ENCODE measurements around the gene ESYT1. TPM values are rescaled to one million over a fixed set of nuclear protein-coding genes. Genes with fewer than 3 reads are reported as not detected.

ESYT1 gene
- total and polyA plus RNA-seq, 2 donors (not counting 3 experiments of a cell fraction or from before 2014, with no cell fraction given) = 161 to 234 TPM

DNA sequence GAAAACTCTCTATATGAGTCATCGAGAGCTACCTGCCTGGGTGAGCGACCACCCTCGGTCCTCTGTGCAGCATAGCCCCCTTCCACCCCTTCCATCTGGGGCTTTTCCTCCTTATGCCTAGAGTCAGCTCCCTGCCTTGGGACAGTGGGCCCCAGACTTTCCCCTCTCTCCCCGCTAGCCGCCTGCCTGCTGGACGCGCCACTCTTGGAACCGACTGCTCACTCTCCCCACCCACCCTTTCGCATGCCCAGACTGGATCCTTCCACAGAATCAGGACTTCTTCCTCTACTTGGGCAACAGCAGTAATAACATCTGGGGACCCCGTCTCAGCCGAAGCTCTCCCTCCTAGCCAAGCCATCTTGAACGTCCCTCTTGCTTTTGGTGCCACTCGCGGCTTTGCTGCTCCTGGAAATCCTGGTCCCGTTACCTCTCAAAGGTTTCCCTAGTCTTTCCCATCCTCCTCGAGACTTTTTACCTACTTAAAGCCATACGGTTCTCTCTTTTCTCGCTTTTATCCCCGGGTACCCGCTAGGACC, 671 bp downstream of the ESYT1 start:
- H3K27ac ChIP-seq (ENCODE audit: insufficient read depth, low read depth, low read length) = peak overlapping the region; percentile 23
- peaks cover 28% of the 10 kb centered on the region for H3K4me1 ChIP-seq (ENCODE audit: control insufficient read depth, extremely low read depth, insufficient read depth, low read length)
- H3K9ac ChIP-seq (replicated peaks; ENCODE audit: extremely low read depth, insufficient read depth, low read length) = peak overlapping the region; percentile 66
- DNase-seq (ENCODE audit: low read depth, low spot score) (peak; percentile 44), FAIRE-seq (peak; percentile 67)
- H2AFZ ChIP-seq (ENCODE audit: low read depth, low read length) = peak overlapping the region; percentile 16
- no TSS peak for BruUV-seq (replicated peaks)
- peak overlapping the region; percentile 54 for H3K4me2 ChIP-seq (ENCODE audit: insufficient read depth, low read length)
- H3K36me3 ChIP-seq (ENCODE audit: control insufficient read depth in 2 of 2, extremely low read depth in 1 of 2, insufficient read depth in 2 of 2, low read length in 2 of 2) = peaks cover 9 to 28% of the 10 kb centered on the region in 2 experiments
- ChIA-PET POLR2A (interaction anchor here (0.6 to 2.6 kb wide), 9 partner anchors 10 to 206 kb away, joined by 3 to 38 read pairs (median 6); partner anchors contain the start of genes MYL6, PA2G4, RNF41 and ZC3H10), CTCF (interaction anchor here (0.9 to 3.1 kb wide), 14 partner anchors 8 to 390 kb away, joined by 3 to 40 read pairs (median 6); partner anchors contain the start of genes MYL6, MYL6B, RNF41 and SMARCC2)
- intact Hi-C loops (cut with micrococcal nuclease) = loop anchor here (1.0 kb wide), 1 partner anchor 24 kb away; the partner anchor contains the start of gene MYL6B
- H3K4me3 ChIP-seq (replicated peaks in 1 of 3; ENCODE audit: insufficient read depth in 1 of 3, low read depth in 1 of 3, low read length in 3 of 3) = peak overlapping the region; percentile 63 to 75 (median 68)
- H3K79me2 ChIP-seq (ENCODE audit: control insufficient read depth, insufficient read depth, low read length) = peaks cover 19% of the 10 kb centered on the region
- TF ChIP-seq, protein P1, sequence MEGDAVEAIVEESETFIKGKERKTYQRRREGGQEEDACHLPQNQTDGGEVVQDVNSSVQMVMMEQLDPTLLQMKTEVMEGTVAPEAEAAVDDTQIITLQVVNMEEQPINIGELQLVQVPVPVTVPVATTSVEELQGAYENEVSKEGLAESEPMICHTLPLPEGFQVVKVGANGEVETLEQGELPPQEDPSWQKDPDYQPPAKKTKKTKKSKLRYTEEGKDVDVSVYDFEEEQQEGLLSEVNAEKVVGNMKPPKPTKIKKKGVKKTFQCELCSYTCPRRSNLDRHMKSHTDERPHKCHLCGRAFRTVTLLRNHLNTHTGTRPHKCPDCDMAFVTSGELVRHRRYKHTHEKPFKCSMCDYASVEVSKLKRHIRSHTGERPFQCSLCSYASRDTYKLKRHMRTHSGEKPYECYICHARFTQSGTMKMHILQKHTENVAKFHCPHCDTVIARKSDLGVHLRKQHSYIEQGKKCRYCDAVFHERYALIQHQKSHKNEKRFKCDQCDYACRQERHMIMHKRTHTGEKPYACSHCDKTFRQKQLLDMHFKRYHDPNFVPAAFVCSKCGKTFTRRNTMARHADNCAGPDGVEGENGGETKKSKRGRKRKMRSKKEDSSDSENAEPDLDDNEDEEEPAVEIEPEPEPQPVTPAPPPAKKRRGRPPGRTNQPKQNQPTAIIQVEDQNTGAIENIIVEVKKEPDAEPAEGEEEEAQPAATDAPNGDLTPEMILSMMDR (IDR thresholded peaks at IDR 0.05; ENCODE audit: extremely low read depth in 1 of 2, insufficient read depth in 1 of 2, low read depth in 1 of 2, low read length in 2 of 2) = no peak
- TF ChIP-seq POLR2A (IDR thresholded peaks at IDR 0.05; ENCODE audit: low read depth, low read length) = no peak
- TF ChIP-seq JUN (IDR thresholded peaks at IDR 0.05; ENCODE audit: borderline replicate concordance, insufficient read depth, insufficient read length, low read depth) = no peak
- no peak for TF ChIP-seq MYC (IDR thresholded peaks at IDR 0.05; ENCODE audit: low read depth, low read length)
- H3K27me3 ChIP-seq (ENCODE audit: control insufficient read depth in 2 of 2, insufficient read depth in 2 of 2, low read length in 2 of 2) = no peaks in the 10 kb centered on the region
- no peaks in the 10 kb centered on the region for H3K9me3 ChIP-seq (replicated peaks; ENCODE audit: control insufficient read depth, insufficient read depth, low read length)
- no peaks in the 10 kb centered on the region for H3K9me1 ChIP-seq (replicated peaks; ENCODE audit: control insufficient read depth, extremely low read depth, insufficient read depth, low read length)
- dilution Hi-C loops (cut with MboI; ENCODE audit: extremely low pct_ligation_motif_present, low sequenced_read_pairs) = no loop called here
- H4K20me1 ChIP-seq (replicated peaks; ENCODE audit: control insufficient read depth, extremely low read depth, insufficient read depth, low read length) = no peaks in the 10 kb centered on the region
